ENCODE measurements around the gene AKAP7. TPM values are rescaled to one million over a fixed set of nuclear protein-coding genes. Genes with fewer than 3 reads are reported as not detected.

Gene AKAP7
- total RNA-seq, 4 donors from 2014 or later: 3.0 to 12.4 (median 3.4) TPM

DNA sequence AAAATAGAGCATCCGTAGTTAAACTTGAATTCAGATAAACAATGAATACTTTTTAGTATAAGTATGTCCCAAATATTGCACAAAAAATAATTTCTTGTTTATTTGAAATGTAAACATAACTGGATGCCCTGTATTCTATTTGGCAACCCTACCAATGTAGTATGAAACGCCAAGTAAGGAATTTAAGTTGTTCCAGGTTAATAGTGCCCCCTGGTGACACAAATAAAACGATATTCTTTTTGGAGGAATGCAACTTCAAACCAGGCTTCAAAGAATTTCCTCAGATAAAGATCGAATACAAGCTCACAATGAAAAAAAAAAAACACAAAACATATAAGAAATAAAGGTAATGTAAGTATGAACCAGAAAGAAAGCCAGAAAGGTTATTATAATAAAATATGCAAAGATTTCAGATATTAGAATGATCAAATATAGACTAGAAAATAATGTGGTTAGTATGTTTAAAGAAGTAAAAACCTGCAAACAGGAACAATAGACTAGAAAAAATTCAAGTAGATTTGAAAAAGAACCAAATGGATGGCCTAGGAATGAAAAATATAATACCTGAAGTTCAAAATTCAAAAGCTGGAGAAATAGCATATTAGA is 18.4 kb upstream of the AKAP7 start:
- Histone ChIP-seq H3K27ac (no peak overlapping the region), H3K27me3 (no peaks in the 10 kb centered on the region), H3K4me3 (no peak overlapping the region), H3K9me3 (no peaks in the 10 kb centered on the region), H3K36me3 (no peaks in the 10 kb centered on the region), H3K4me1 (peaks cover 3% of the 10 kb centered on the region)
- no peak for TF ChIP-seq EP300 (IDR thresholded peaks at IDR 0.05)
- peak in 1 of 2 donors; percentile 48 for TF ChIP-seq CTCF (IDR thresholded peaks at IDR 0.05)
- no peak for TF ChIP-seq POLR2AphosphoS5 (IDR thresholded peaks at IDR 0.05)
- no peak for TF ChIP-seq POLR2A (IDR thresholded peaks at IDR 0.05)
- 46% methylated on average over 4 of the region's 4 CpGs for WGBS
- no peak for DNase-seq (ENCODE audit: low spot score in 2 of 2)

DNA sequence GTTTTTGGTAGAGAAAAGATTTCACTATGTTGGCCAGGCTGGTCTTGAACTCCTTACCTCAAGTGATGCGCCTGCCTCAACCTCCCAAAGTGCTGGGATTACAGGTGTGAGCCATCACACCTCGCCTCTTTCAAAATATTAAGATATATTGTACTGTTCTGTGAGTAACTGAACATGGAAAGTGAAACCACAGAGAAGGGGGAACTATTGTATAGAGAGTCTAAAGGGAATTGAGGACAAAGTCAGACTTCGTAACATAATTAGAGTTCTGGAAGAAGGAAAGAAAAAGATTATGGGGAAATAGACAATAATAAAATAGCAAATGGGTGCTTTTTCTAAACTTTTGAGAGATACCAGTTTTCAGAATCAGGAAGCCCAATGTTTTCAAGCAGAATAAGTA is 17.4 kb upstream of the AKAP7 start:
- 81% methylated on average over 3 of the region's 3 CpGs for WGBS
- H3K27me3 ChIP-seq: no peaks in the 10 kb centered on the region
- TF ChIP-seq POLR2A (IDR thresholded peaks at IDR 0.05): no peak
- no peak for TF ChIP-seq EP300 (IDR thresholded peaks at IDR 0.05)
- TF ChIP-seq POLR2AphosphoS5 (IDR thresholded peaks at IDR 0.05): no peak
- no peak for TF ChIP-seq CTCF (IDR thresholded peaks at IDR 0.05)
- no peak for DNase-seq (ENCODE audit: low spot score in 2 of 2)
- no peaks in the 10 kb centered on the region for H3K9me3 ChIP-seq
- peaks cover 12% of the 10 kb centered on the region for H3K4me1 ChIP-seq
- H3K4me3 ChIP-seq: no peak overlapping the region
- no peak overlapping the region for H3K27ac ChIP-seq
- H3K36me3 ChIP-seq: no peaks in the 10 kb centered on the region

DNA sequence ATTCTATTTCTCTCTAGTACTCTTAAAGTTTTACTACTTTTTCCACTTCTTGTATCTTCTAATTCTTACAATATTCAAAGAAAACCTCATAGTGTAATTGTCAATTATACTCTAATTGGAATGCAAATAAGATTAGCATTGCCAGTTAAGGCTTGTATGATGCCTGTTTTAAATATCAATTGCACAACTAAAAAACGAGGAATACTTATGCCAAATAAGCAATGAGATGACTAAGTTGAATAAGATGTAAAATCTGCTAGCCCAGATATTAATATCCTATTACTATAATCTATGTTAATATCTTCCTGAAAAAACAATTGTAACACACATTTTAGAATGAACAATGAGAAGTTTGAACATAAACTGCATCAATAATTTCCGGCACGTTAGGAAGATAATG is 13.3 kb upstream of the AKAP7 start:
- H3K27me3 ChIP-seq: no peaks in the 10 kb centered on the region
- no peak for DNase-seq (ENCODE audit: low spot score in 2 of 2)
- H3K27ac ChIP-seq: no peak overlapping the region
- no peak for TF ChIP-seq CTCF (IDR thresholded peaks at IDR 0.05)
- no peak for TF ChIP-seq POLR2A (IDR thresholded peaks at IDR 0.05)
- no peak for TF ChIP-seq EP300 (IDR thresholded peaks at IDR 0.05)
- no peak for TF ChIP-seq POLR2AphosphoS5 (IDR thresholded peaks at IDR 0.05)
- peaks cover 16% of the 10 kb centered on the region for H3K4me1 ChIP-seq
- WGBS: 22% methylated on average over 3 of the region's 3 CpGs
- H3K4me3 ChIP-seq: no peak overlapping the region
- no peaks in the 10 kb centered on the region for H3K36me3 ChIP-seq
- no peaks in the 10 kb centered on the region for H3K9me3 ChIP-seq

GRCh38 chr6:131122516-131122915 is 12.8 kb upstream of the AKAP7 start:
- no peak overlapping the region for H3K4me3 ChIP-seq
- no peaks in the 10 kb centered on the region for H3K36me3 ChIP-seq
- H3K27ac ChIP-seq: no peak overlapping the region
- peaks cover 16% of the 10 kb centered on the region for H3K4me1 ChIP-seq
- no peak for TF ChIP-seq POLR2AphosphoS5 (IDR thresholded peaks at IDR 0.05)
- TF ChIP-seq EP300 (IDR thresholded peaks at IDR 0.05): no peak
- TF ChIP-seq POLR2A (IDR thresholded peaks at IDR 0.05): no peak
- TF ChIP-seq CTCF (IDR thresholded peaks at IDR 0.05): no peak
- no peaks in the 10 kb centered on the region for H3K9me3 ChIP-seq
- DNase-seq (ENCODE audit: low spot score in 2 of 2): no peak
- 31% methylated on average over 1 of the region's 1 CpG for WGBS
- H3K27me3 ChIP-seq: no peaks in the 10 kb centered on the region

DNA sequence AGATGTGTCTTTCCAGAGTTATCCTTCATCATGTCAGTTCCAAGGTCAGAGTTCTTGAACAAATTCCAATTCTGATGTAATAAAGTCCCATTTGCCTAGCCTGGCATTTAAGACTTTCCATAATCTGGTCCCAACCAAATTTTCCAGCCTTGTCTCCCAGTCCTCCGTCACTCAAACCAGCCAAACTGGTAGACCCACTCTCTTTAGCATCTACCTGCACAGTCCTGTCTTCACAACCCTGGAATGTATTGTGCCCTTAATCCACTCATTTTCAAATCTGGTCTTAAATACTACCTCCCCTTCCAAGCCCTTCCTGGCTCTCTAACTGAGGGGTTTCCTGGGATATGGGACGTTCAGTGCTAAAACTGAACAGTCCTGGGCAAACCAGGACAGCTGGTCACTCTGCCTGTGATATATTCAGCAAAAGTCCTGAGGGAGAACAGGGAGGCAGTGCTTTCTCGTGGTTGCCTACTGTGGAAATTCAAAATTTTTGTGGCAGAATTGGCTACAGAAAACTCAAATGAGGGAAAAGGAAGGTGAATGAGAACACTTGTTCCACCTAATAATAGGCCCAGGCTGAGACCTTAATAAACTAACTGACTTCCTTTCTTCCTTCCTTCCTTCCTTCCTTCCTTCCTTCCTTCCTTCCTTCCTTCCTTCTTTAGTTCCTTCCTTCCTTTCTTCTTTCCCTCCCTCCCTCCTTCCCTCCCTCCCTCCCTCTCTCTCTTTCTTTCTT is 10.8 kb upstream of the AKAP7 start:
- no peak for TF ChIP-seq CTCF (IDR thresholded peaks at IDR 0.05)
- no peak for TF ChIP-seq POLR2A (IDR thresholded peaks at IDR 0.05)
- no peak for TF ChIP-seq POLR2AphosphoS5 (IDR thresholded peaks at IDR 0.05)
- TF ChIP-seq EP300 (IDR thresholded peaks at IDR 0.05): no peak
- DNase-seq (ENCODE audit: low spot score in 2 of 2): no peak
- Histone ChIP-seq H3K9me3 (no peaks in the 10 kb centered on the region), H3K36me3 (no peaks in the 10 kb centered on the region), H3K4me3 (no peak overlapping the region), H3K4me1 (peaks cover 16% of the 10 kb centered on the region), H3K27me3 (no peaks in the 10 kb centered on the region), H3K27ac (no peak overlapping the region)
- 46% methylated on average over 3 of the region's 3 CpGs for WGBS

All from suprapubic skin (tissue), 4 donors.